Islet precursor cell (in vitro differentiated cells): Measurements from ENCODE around the gene CPLANE1.
"Not testable (repeated sequence)": the region's sequence is repeated elsewhere in the genome, so short reads cannot be mapped to it uniquely, and the experiment has no call there.

ENCODE experiments used
- DNase-seq: peaks from one replicate; pipeline ENCODE4 v3.0.0-alpha.2; 2018

Gene CPLANE1

GRCh38 chr5:37112383-37112991, 136.7 kb downstream of the CPLANE1 start:
- DNase-seq, result no peak

- DNase-seq, result no peak
These were observed 137.5 kb downstream of the CPLANE1 start for GRCh38 chr5:37111426-37112382.

GRCh38 chr5:37110135-37110534, 139.0 kb downstream of the CPLANE1 start:
- DNase-seq, result no peak

DNA sequence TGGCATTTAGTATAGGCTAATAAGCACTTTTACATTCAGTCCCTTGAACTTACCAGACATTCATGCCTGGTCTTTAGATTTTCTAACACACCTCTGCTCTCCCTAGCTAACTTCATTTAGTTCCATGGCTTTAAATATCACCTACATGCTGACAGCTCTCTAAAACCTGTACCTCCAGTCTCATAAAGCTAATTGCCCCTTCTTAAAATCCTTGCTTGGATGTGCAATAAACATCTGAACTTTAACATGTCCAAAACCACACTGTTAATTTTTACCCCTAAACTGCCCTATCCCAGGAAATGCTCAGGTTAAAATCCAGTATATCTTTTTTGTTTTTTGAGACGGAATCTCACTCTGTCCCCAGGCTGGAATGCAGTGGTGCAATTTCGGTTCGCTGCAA, 139.8 kb downstream of the CPLANE1 start:
- DNase-seq, result no peak

DNA sequence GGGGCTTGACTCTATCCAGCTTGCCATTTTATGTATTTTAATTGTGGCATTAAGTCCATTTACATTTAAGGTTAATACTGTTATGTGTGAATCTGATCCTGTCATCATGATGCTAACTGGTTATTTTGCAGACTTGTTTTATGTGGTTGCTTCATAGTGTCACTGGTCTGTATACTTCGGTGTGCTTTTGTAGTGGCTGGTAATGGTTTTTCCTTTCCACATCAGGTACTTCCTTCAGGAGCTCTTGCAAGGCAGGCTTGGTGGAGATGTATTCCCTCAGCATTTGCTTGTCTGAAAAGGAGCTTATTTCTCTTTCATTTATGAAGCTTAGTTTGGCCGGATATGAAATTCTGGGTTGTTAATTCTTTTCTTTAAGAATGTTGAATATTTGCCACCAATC, 145.9 kb downstream of the CPLANE1 start:
- no peak for DNase-seq

DNA sequence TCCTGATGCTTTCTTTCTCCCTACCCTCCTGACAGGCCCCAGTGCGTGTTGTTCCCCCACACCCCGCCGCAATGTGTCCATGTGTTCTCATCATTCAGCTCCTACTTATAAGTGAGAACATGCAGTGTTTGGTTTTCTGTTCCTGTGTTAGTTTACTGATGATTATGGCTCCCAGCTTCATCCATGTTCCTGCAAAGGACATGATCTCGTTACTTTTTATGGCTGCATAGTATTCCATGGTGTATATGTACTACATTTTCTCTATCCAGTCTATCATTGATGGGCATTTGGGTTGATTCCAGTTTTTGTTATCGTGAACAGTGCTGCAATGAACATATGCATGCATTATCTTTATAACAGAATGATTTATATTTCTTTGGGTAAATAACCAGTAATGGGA, 149.9 kb downstream of the CPLANE1 start:
- not testable (repeated sequence) for DNase-seq

- peak; percentile 81 for DNase-seq
These were observed 155.4 kb downstream of the CPLANE1 start for GRCh38 chr5:37093795-37094194.

DNA sequence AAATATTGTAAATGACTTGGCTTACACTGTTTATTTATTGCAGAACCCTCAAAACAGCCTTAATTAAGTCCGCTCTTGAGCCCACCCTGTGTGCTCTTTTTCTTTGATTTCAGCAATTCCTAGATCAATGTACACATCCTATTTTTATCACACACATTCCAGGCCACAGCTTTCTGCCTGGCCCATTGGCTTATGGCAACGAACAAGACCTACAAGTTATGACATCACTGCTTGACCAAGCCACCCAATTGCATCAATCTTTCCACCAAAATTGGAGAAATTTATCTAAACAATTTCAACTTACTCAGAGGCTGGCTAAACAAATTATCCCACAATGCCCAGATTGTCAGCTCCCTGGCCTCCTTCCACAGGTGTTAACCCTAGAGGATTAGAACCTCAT, 158.4 kb downstream of the CPLANE1 start:
- no peak for DNase-seq

DNA sequence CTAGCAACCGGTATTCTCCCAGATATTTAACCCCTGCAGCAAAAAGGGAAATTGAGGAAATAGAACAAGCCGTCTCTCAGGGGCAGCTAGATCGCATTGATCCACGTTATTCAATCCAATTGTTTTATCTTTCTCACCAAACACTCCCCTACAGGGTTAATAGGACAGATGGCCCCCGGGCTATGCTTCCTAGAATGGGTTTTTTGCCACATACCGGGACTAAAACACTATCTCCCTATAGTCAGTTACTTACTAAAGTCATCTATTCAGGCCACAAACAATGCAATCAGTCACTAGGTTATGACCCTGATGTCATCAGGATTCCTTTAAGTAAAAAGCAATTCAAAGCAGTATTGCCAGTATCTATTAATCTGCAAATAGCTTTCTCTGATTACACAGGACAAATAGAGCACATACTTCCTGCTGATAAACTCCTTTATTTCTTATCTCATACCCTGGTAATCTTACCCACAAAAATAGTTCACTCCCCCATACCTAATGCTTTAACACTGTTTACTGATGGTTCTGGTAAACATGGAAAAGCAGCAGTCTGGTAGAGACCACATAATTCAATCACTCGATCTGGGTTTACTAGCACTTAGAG, 159.0 kb downstream of the CPLANE1 start:
- peak; percentile 81 for DNase-seq

- no peak for DNase-seq
These were observed 161.2 kb downstream of the CPLANE1 start for GRCh38 chr5:37088009-37088408.

DNA sequence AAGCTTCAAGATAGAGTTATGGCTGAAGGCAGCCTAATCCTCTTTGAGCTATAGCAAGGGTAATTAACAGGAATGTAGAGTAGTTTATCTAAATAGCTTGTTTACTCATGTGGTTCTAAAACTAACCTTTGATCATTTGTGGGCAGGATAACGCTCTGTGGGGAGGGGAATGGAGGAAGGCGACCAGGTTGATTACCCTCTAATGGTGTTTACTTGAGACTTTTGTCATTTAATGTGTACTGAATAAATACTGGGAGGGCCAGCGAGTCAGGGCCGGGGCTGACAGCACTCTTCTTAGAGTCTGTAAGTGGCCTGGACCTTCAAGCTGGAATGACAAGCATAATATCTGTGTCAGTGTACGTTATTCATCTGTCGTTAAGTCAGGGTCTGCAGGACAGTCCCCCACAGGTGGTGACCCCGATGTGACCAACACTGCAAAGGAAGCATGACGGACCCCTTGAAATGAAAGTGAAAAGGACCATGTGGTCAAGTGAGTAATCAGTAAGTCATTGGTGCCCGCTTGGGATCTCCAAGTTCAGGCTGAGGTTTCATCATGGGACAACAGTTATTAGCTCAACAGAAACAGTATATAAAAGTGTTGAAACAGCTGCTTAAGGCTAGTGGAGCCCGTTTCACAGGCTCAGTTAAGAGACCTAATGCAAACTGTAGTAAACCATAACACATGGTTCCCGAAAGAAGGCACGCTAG, 162.6 kb downstream of the CPLANE1 start:
- DNase-seq, result peak; percentile 73

DNA sequence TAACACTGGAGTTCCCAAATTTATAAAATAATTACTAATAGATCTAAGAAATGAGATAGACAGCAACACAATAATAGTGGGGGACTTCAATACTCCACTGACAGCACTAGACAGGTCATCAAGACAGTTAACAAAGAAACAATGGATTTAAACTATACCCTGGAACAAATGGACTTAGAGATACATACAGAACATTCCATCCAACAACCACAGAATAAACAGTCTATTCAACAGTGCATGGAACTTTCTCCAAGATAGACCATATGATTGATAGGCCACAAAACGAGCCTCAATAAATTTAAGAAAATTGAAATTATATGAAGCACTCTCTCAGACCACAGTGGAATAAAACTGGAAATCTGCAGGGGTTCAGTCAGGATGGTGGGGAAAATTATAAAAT, 163.2 kb downstream of the CPLANE1 start:
- not testable (repeated sequence) for DNase-seq

GRCh38 chr5:37082977-37083376, 166.2 kb downstream of the CPLANE1 start:
- peak; percentile 84 for DNase-seq

DNA sequence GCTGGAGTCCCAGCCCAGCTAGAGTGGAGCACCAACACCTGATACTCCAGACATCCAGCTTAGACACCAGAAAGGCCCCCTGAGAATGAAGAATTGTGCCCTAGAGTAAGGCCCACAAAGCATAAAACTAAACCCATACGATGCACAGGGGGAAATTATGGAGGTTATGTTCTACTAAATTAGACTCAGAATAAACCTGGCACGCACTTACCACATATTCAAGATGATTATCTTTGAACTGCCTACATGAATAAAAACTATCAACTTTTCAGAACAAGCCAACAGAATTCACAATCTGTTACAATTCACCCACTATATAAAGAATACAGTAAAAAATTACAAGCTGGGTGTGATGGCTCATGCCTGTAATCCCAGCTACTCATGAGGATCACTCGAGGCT, 168.5 kb downstream of the CPLANE1 start:
- DNase-seq, result no peak

- no peak for DNase-seq
These were observed 172.0 kb downstream of the CPLANE1 start for GRCh38 chr5:37077146-37077545.

DNA sequence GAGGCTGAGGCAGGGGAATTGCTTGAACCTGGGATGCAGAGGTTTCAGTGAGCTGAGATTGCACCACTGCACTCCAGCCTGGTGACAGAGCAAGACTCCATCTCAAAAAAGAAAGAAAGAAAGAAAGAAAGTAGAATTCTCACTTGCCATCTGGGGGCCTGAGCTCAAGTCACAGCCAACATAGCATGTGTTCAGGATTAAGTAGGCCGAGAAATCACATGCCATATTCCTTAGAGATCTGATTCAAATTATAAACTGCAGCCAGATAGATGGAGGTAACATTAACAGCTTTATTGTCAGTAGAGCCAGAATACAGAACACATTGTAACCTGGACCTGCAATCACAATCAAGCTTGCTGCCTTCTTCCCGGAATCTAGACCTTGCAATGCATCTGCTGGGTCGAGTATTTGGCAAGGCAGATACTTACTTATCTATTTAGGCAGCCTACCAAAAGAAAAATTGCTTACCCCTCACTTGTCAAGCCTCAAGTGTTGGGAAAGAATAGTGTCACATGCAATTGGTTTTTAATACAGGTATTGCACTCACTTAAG, 173.7 kb downstream of the CPLANE1 start:
- DNase-seq, result no peak

DNA sequence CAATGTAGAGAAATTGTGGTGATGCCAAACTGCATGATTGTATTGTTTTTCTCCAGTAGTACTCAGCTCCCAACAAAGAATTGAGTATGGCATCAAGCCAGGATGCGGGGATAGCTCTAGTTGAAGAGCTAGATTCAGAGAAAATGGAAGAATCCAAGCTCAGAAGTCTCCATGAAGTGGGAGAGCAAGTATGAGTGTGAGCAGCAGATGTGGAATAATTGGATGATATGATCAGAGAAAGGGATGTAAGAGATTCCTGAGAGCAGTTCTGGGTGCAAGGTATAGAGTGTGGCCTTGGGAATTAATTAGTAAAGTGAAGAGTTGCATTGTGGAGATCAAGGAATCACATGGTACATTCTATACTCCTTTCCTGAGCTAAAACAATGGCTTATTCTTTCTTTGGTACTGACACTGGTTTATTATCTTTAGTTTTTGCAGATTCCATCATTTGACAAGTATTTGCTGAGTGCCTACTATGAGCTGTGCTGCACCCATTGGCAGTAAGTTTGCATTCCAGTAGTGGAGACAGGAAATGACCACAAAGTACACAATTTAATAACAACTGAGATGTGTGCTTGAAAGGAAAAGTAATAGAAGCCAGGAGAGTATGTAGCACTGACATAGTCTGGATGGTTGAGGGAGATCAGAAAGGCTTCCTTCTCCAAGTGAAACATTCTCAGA, 177.1 kb downstream of the CPLANE1 start:
- no peak for DNase-seq

- DNase-seq, result no peak
These were observed 177.7 kb downstream of the CPLANE1 start for GRCh38 chr5:37071487-37071886.

DNA sequence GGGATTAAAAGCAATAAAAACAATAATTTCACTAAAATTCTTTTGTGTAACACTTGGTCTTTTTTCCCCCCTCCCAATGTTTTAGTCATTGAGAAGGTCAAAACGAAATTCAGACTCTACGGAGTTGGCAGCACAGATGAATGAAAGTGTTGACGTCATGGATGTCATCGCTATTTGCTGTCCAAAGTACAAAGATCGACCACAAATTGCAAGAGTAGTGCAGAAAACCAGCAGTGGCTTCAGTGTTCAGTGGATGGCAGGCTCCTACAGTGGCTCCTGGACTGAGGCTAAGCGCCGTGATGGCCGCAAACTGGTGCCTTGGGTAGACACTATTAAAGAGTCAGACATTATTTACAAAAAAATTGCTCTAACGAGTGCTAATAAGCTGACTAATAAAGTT, 184.7 kb downstream of the CPLANE1 start:
- no peak for DNase-seq

DNA sequence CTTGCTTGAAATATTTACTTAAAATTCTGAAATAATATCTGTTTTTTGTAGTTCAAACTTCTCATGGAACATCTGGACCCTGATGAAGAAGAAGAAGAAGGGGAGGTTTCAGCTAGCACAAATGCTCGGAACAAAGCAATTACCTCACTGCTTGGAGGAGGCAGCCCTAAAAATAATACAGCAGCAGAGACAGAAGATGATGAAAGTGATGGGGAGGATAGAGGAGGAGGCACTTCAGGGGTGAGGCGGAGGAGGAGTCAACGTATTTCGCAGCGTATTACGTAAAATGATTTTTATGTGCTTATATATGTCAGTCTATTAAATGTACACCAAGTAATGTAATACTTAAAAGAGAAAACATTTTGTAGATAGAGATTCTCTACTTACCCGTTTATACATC, 185.4 kb downstream of the CPLANE1 start:
- DNase-seq, result no peak

- DNase-seq, result no peak
These were observed 189.1 kb downstream of the CPLANE1 start for GRCh38 chr5:37060030-37060429.

DNA sequence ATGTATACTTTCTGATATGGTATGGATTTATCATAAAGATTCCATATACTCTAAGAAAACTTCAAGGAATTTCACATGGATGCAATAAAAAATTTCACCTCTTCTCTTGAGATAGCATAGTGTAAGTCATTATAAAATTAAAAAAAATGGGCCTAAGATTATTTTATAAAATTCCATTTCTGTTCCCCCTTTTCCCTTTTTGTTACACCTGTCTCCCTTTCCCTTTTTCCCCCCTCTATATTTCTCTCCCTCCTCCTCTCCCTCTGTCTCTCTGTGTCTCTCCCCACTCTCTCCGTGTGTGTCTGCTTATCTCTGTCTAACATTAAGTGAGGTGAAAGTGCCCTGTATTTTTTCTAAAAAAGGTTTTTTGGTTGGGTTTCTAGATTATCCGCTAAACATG, 192.4 kb downstream of the CPLANE1 start:
- DNase-seq, result no peak
